DND-41 (cell line): ENCODE results near the gene KCNAB3.

Experiments
- ATAC-seq: fragments of 200-7000 bp; cut with Tn5 transposase; 3 replicates; pipeline ENCODE4 v1.9.1; 2021; ENCODE audit warnings: low read depth; ENCODE audit not compliant: insufficient read depth
- DNase-seq: peaks from one replicate; pipeline ENCODE4 v3.0.0-alpha.2; 2020
- H2AFZ ChIP-seq: 2 replicates; pipeline ENCODE4 v1.6.0; 2012; ENCODE audit warnings: low read depth, low read length
- H3K27ac ChIP-seq: 2 replicates; pipeline ENCODE4 v1.5.1; 2012; ENCODE audit warnings: low read length, inconsistent platforms
- H3K27me3 ChIP-seq: fragments of 200-600 bp; sonication (generic); 2 replicates; pipeline ENCODE4 v1.6.0; 2012; ENCODE audit warnings: low read length, mild to moderate bottlenecking, inconsistent platforms; ENCODE audit not compliant: insufficient read depth, poor library complexity
- H3K36me3 ChIP-seq: 2 replicates; pipeline ENCODE4 v1.5.1; 2012; ENCODE audit warnings: low read length, inconsistent platforms; ENCODE audit not compliant: insufficient read depth
- H3K4me1 ChIP-seq: 2 replicates; pipeline ENCODE4 v1.5.1; 2012; ENCODE audit warnings: mild to moderate bottlenecking, low read length; ENCODE audit not compliant: insufficient read depth
- H3K4me2 ChIP-seq: 2 replicates; pipeline ENCODE4 v1.6.0; 2012; ENCODE audit warnings: mild to moderate bottlenecking, moderate library complexity, low read length, inconsistent platforms; ENCODE audit not compliant: insufficient read depth
- H3K4me3 ChIP-seq, 2 experiments: fragments of 200-600 bp in 1 of 2; shearing (Covaris generic) in 1 of 2; 2 replicates each; pipeline ENCODE4 v1.5.1; 2012 to 2016; ENCODE audit warnings: inconsistent platforms in 2 of 2, low read length in 2 of 2, mild to moderate bottlenecking in 2 of 2, low read depth in 1 of 2, moderate library complexity in 1 of 2
- H3K79me2 ChIP-seq: 2 replicates; pipeline ENCODE4 v1.6.0; 2012; ENCODE audit warnings: low read length, inconsistent platforms; ENCODE audit not compliant: insufficient read depth
- H3K9ac ChIP-seq: 2 replicates; pipeline ENCODE4 v1.6.0; 2012; ENCODE audit warnings: low read depth, mild to moderate bottlenecking, inconsistent platforms, low read length, moderate library complexity
- H3K9me3 ChIP-seq: 2 replicates; pipeline ENCODE4 v1.5.1; 2012; ENCODE audit warnings: low read length, moderate library complexity, mild to moderate bottlenecking, inconsistent platforms; ENCODE audit not compliant: insufficient read depth, severe bottlenecking
- H4K20me1 ChIP-seq: 2 replicates; pipeline ENCODE4 v1.6.0; 2012; ENCODE audit warnings: low read length; ENCODE audit not compliant: insufficient read depth
- CTCF ChIP-seq: IDR thresholded peaks from 2 replicates; pipeline ENCODE4 v1.5.1; 2012; ENCODE audit warnings: borderline replicate concordance, low read length, moderate library complexity, mild to moderate bottlenecking; ENCODE audit not compliant: poor library complexity, severe bottlenecking; ENCODE audit errors: extremely low read depth
- EZH2 ChIP-seq: IDR thresholded peaks from 3 replicates; pipeline ENCODE4 v1.6.1; 2012; ENCODE audit warnings: borderline replicate concordance, low read depth, mild to moderate bottlenecking, moderate library complexity, low read length, inconsistent platforms; ENCODE audit not compliant: severe bottlenecking

The KCNAB3 gene

GRCh38 chr17:7883781-7884386 lies 45.8 kb downstream of the KCNAB3 start:
- peaks cover 13% of the 10 kb centered on the region for H4K20me1 ChIP-seq
- no peak for ATAC-seq
- H3K4me2 ChIP-seq = peak overlapping the region; percentile 49
- H3K9ac ChIP-seq = peak overlapping the region; percentile 36; the same call in 1 of the 2 replicates
- H3K4me3 ChIP-seq = peak overlapping the region in 1 of 2 experiments; percentile 37; a peak in 2 of 4 replicates
- H3K27ac ChIP-seq = peak overlapping the region; percentile 48; the same call in 1 of the 2 replicates
- TF ChIP-seq EZH2 (no peak), CTCF (no peak)
- DNase-seq = peak; percentile 18
- H2AFZ ChIP-seq = peak overlapping the region; percentile 60
- H3K27me3 ChIP-seq = peaks cover 2% of the 10 kb centered on the region
- H3K36me3 ChIP-seq = peaks cover 1% of the 10 kb centered on the region; the same call in 1 of the 2 replicates
- H3K4me1 ChIP-seq = peaks cover 40% of the 10 kb centered on the region
- H3K9me3 ChIP-seq = no peaks in the 10 kb centered on the region
- peaks cover 36% of the 10 kb centered on the region for H3K79me2 ChIP-seq

- Histone ChIP-seq H3K79me2 (peaks cover 23% of the 10 kb centered on the region), H3K9ac (no peak overlapping the region), H3K36me3 (no peaks in the 10 kb centered on the region; the same call in 1 of the 2 replicates), H3K27me3 (peaks cover 2% of the 10 kb centered on the region), H3K9me3 (no peaks in the 10 kb centered on the region), H3K4me3 (no peak overlapping the region), H4K20me1 (peaks cover under 1% of the 10 kb centered on the region), H3K27ac (no peak overlapping the region), H2AFZ (no peak overlapping the region), H3K4me1 (peaks cover 30% of the 10 kb centered on the region), H3K4me2 (no peak overlapping the region)
- DNase-seq (no peak), ATAC-seq (no peak)
- TF ChIP-seq CTCF (no peak), EZH2 (no peak)
Observed at GRCh38 chr17:7882629-7883028, 47.0 kb downstream of the KCNAB3 start.

GRCh38 chr17:7882068-7882467 lies 47.6 kb downstream of the KCNAB3 start:
- TF ChIP-seq EZH2 (no peak), CTCF (no peak)
- Histone ChIP-seq H3K9ac (no peak overlapping the region), H3K79me2 (peaks cover 20% of the 10 kb centered on the region), H3K4me3 (no peak overlapping the region), H2AFZ (no peak overlapping the region), H3K36me3 (no peaks in the 10 kb centered on the region; the same call in 1 of the 2 replicates), H3K4me2 (no peak overlapping the region), H4K20me1 (no peaks in the 10 kb centered on the region), H3K4me1 (peaks cover 24% of the 10 kb centered on the region), H3K27me3 (peaks cover 2% of the 10 kb centered on the region), H3K9me3 (no peaks in the 10 kb centered on the region), H3K27ac (no peak overlapping the region)
- DNase-seq (no peak), ATAC-seq (no peak)
